ENCODE data around the gene CATSPERE. TPM values are rescaled to one million over a fixed set of nuclear protein-coding genes. Genes with fewer than 3 reads are reported as not detected.

Gene CATSPERE
- total RNA-seq, 2 donors from 2014 or later, result 0.33 to 0.42 TPM

DNA sequence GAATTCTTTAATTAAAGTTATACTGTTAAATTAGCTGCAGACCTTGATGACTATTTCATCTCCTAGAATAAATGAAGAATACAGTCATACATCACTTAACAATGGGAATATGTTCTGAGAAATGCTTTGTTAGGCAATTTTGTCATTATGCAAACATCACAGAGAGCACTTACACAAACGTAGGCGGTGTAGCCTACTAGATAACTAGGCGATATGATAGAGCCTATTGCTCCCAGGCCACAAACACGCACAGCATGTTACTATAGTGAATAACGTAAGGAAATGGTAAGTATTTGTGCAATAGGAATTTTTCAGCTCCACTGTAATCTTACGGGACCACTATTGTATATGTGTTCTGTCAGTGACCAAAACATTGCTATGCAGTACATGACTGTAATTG lies 154.2 kb downstream of the CATSPERE start:
- Histone ChIP-seq H3K9me3 (ENCODE audit: control insufficient read depth, low read length) (no peaks in the 10 kb centered on the region), H3K36me3 (ENCODE audit: control insufficient read depth, insufficient read depth, low read length) (no peaks in the 10 kb centered on the region), H3K4me1 (ENCODE audit: control insufficient read depth, insufficient read depth, low read length) (no peaks in the 10 kb centered on the region), H3K27ac (ENCODE audit: low read depth, low read length) (peak overlapping the region; percentile 30), H3K27me3 (ENCODE audit: control insufficient read depth, insufficient read depth, low read length, poor library complexity, severe bottlenecking) (no peaks in the 10 kb centered on the region), H3K4me3 (ENCODE audit: low read length) (no peak overlapping the region), H3K9ac (ENCODE audit: extremely low read depth, low read length, poor library complexity, severe bottlenecking) (no peak overlapping the region)
- Mint-ChIP-seq H3K4me1 (peaks cover 4% of the 10 kb centered on the region), H3K27me3 (ENCODE audit: insufficient read depth) (no peaks in the 10 kb centered on the region), H3K4me3 (no peak overlapping the region), H3K36me3 (ENCODE audit: low read depth) (no peaks in the 10 kb centered on the region), H3K27ac (no peak overlapping the region), H3K9me3 (no peaks in the 10 kb centered on the region)
- DNase-seq, result no peak
- WGBS, 2 experiments (ENCODE audit: insufficient coverage in 1 of 2, insufficient read length in 1 of 2), result 92 to 95% methylated on average over 6 of the region's 6 CpGs
- TF ChIP-seq, protein P1, sequence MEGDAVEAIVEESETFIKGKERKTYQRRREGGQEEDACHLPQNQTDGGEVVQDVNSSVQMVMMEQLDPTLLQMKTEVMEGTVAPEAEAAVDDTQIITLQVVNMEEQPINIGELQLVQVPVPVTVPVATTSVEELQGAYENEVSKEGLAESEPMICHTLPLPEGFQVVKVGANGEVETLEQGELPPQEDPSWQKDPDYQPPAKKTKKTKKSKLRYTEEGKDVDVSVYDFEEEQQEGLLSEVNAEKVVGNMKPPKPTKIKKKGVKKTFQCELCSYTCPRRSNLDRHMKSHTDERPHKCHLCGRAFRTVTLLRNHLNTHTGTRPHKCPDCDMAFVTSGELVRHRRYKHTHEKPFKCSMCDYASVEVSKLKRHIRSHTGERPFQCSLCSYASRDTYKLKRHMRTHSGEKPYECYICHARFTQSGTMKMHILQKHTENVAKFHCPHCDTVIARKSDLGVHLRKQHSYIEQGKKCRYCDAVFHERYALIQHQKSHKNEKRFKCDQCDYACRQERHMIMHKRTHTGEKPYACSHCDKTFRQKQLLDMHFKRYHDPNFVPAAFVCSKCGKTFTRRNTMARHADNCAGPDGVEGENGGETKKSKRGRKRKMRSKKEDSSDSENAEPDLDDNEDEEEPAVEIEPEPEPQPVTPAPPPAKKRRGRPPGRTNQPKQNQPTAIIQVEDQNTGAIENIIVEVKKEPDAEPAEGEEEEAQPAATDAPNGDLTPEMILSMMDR (conservative IDR thresholded peaks at IDR 0.05), result no peak

DNA sequence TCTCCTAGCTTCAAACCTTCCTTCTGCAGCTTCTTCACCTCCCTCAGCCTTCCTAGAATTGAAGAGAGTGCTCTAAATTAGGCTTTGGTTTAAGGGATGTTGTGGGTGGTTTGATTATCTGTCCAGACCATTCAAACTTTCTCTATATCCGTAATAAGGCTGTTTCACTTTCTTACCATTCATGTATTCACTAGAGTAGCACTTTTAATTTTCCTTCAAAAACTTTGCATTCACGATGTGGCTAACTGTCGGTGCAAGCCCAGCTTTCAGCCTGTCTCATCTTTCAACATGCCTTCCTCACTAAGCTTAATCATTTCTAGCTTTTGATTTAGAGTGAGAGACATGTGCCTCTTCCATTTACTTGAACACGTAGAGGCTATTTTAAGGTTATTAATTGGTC lies 165.6 kb downstream of the CATSPERE start:
- 87 to 90% methylated on average over 3 to 4 of the region's 4 CpGs for WGBS, 2 experiments (ENCODE audit: insufficient coverage in 1 of 2, insufficient read length in 1 of 2)
- TF ChIP-seq, protein P1 (conservative IDR thresholded peaks at IDR 0.05), result no peak
- Mint-ChIP-seq H3K9me3 (no peaks in the 10 kb centered on the region), H3K27me3 (ENCODE audit: insufficient read depth) (no peaks in the 10 kb centered on the region), H3K36me3 (ENCODE audit: low read depth) (no peaks in the 10 kb centered on the region), H3K27ac (no peak overlapping the region), H3K4me3 (no peak overlapping the region), H3K4me1 (no peaks in the 10 kb centered on the region)
- Histone ChIP-seq H3K9me3 (ENCODE audit: control insufficient read depth, low read length) (no peaks in the 10 kb centered on the region), H3K9ac (ENCODE audit: extremely low read depth, low read length, poor library complexity, severe bottlenecking) (no peak overlapping the region), H3K36me3 (ENCODE audit: control insufficient read depth, insufficient read depth, low read length) (no peaks in the 10 kb centered on the region), H3K27me3 (ENCODE audit: control insufficient read depth, insufficient read depth, low read length, poor library complexity, severe bottlenecking) (no peaks in the 10 kb centered on the region), H3K4me1 (ENCODE audit: control insufficient read depth, insufficient read depth, low read length) (no peaks in the 10 kb centered on the region), H3K27ac (ENCODE audit: low read depth, low read length) (no peak overlapping the region), H3K4me3 (ENCODE audit: low read length) (no peak overlapping the region)
- DNase-seq, result no peak

DNA sequence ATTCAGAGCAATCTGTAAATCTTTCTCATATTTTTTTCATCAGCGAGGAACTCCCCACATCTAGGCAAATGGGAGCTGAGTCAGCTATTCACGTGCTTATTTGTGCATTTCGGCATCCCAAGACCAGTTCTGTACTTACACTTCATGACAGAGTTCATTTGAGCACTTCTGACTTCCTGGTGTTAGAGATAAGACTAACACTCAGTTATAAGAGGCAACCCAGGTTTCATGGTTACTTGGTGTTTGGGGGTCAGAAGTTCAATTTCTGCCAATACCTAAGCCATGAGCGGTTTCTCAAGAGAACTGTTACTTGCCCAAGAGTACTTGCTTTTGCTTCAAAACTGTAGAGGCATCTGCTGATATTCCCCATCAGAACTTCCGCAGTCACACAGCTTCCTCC lies 167.7 kb downstream of the CATSPERE start:
- TF ChIP-seq, protein P1 (conservative IDR thresholded peaks at IDR 0.05), result no peak
- 89 to 91% methylated on average over 5 of the region's 5 CpGs for WGBS, 2 experiments (ENCODE audit: insufficient coverage in 1 of 2, insufficient read length in 1 of 2)
- Histone ChIP-seq H3K4me1 (ENCODE audit: control insufficient read depth, insufficient read depth, low read length) (no peaks in the 10 kb centered on the region), H3K9me3 (ENCODE audit: control insufficient read depth, low read length) (no peaks in the 10 kb centered on the region), H3K27ac (ENCODE audit: low read depth, low read length) (no peak overlapping the region), H3K36me3 (ENCODE audit: control insufficient read depth, insufficient read depth, low read length) (no peaks in the 10 kb centered on the region), H3K4me3 (ENCODE audit: low read length) (no peak overlapping the region), H3K9ac (ENCODE audit: extremely low read depth, low read length, poor library complexity, severe bottlenecking) (no peak overlapping the region), H3K27me3 (ENCODE audit: control insufficient read depth, insufficient read depth, low read length, poor library complexity, severe bottlenecking) (no peaks in the 10 kb centered on the region)
- H3K36me3 Mint-ChIP-seq (ENCODE audit: low read depth), result no peaks in the 10 kb centered on the region
- no peak for DNase-seq
- H3K9me3 Mint-ChIP-seq, result peaks cover 2% of the 10 kb centered on the region
- no peaks in the 10 kb centered on the region for H3K27me3 Mint-ChIP-seq (ENCODE audit: insufficient read depth)
- H3K27ac Mint-ChIP-seq, result no peak overlapping the region
- H3K4me3 Mint-ChIP-seq, result no peak overlapping the region
- no peaks in the 10 kb centered on the region for H3K4me1 Mint-ChIP-seq
